H7 (cell line): ENCODE results near the gene FAF1. TPM values are rescaled to one million over a fixed set of nuclear protein-coding genes. Genes with fewer than 3 reads are reported as not detected.
"Not testable (repeated sequence)": the region's sequence is repeated elsewhere in the genome, so short reads cannot be mapped to it uniquely, and the experiment has no call there.

Experiments used
- DNase-seq: peaks from one replicate; pipeline ENCODE4 v3.0.0; 2012
- H3K27me3 ChIP-seq: 2 replicates; pipeline ENCODE4 v1.6.0; 2011; ENCODE audit warnings: mild to moderate bottlenecking, low read length; ENCODE audit not compliant: control insufficient read depth, insufficient read depth
- H3K36me3 ChIP-seq: replicated peaks from 2 replicates; pipeline ENCODE4 v1.5.1; 2011; ENCODE audit warnings: low read length; ENCODE audit not compliant: control insufficient read depth, insufficient read depth
- H3K4me3 ChIP-seq: 2 replicates; pipeline ENCODE4 v1.5.1; 2011; ENCODE audit warnings: low read depth, mild to moderate bottlenecking, control low read depth, low read length, moderate library complexity; ENCODE audit not compliant: insufficient read depth
- total RNA-seq: library from RNA; depleted of rRNA; stranded (reverse); fragments of >200 nt; shearing (Covaris generic); gene quantifications from 2 replicates; pipeline ENCODE4 v1.2.3, GENCODE V29; 2014

The FAF1 gene
- total RNA-seq, 1 experiment from 2014 or later, result 99.9 TPM

DNA sequence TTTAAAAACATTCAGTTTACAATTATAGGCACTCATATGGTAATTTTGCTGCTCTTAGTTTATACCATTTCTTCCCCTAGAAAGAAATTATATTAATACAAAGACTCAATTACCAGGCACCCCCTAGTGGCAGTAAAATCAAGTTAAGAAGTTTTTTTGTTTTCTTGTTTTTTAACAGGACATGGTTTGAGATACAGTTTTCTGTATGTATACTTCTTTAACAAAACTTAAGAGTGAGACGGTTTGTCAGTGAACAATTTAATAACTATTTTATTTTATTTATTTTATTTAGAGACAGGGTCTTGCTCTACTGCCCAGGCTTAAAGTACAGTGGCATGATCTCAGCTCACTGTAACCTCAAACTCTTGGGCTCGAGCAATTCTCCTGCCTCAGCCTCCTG, 224.6 kb downstream of the FAF1 start:
- DNase-seq, result peak; percentile 32
- Histone ChIP-seq H3K27me3 (no peaks in the 10 kb centered on the region), H3K36me3 (no peaks in the 10 kb centered on the region), H3K4me3 (no peak overlapping the region)

DNA sequence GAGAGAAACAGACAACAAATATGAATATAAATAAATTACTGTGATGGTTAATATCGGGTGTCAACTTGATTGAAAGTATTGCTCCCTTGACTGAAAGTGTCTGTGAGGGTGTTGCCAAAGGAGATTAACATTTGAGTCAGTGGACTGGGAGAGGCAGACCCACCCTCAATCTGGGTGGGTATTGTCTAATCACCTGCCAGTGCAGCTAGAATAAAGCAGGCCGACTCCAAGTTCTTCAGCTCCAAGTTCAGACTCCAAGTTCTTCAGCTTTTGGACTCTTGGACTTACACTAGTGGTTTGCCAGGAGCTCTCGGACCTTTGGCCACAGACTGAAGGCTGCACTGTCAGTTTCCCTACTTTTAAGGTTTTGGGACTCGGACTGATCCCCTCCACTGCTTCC, 232.5 kb downstream of the FAF1 start:
- H3K4me3 ChIP-seq, H3K36me3 ChIP-seq, H3K27me3 ChIP-seq, DNase-seq: not testable (repeated sequence)

DNA sequence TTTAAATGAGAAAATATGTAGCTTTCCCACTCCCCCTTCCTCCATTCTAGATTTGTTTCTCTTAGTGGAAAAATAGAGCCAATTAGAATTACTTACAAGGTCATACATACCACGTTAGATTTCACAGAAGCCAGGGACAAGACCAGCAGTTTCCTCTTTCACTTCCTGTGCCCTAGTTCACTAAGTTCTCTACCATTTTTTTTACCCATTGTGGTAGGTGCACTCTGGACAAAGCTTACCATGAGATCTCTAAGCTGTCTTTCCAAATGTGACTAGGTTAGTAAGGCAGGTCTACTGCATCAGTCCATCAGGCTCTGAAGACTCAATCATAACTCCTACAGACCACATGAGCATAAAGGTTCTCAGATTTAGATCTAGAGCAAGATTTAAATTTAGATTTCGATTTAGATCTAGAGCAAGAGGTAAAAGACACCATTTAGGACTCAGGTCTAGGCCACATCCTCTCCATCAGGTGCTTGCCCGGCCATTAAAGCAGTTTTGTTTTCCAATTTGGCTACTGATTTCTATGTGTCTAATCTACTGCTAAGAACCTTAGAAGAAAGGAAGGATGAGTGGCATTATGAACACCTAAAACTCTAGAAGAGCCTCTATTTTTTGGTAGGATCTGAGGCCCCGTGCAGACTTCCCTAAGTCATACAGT, 235.3 kb downstream of the FAF1 start:
- no peak overlapping the region for H3K4me3 ChIP-seq
- H3K27me3 ChIP-seq, result no peaks in the 10 kb centered on the region
- no peaks in the 10 kb centered on the region for H3K36me3 ChIP-seq
- DNase-seq, result no peak

DNA sequence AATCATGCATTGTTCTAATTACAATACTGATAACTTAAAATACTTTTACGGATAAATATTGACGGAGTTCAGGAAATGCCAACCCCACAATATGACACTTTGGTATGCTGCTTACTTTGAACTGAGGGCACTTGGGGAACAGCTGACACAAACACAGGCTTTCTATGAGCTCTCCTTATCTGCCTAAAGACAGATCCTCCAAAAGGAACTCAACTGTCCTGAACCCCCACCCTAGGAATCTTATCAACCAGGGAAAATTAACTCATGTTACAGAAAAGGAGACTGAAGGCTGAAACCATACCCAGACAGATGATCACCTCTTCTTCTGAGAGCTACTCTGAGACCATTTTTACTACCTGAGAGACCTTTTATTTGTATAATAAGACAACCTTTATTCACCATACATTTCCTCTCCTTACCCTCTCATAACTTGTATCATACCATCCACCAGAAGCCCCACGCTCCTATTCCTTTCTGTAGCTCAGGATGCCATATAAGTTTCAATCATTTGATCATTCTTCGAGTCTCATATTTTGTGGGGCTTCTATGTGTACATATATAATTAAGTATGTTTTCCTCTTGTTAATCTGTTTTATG, 239.5 kb downstream of the FAF1 start:
- Histone ChIP-seq H3K36me3 (no peaks in the 10 kb centered on the region), H3K4me3 (no peak overlapping the region), H3K27me3 (no peaks in the 10 kb centered on the region)
- peak; percentile 13 for DNase-seq

DNA sequence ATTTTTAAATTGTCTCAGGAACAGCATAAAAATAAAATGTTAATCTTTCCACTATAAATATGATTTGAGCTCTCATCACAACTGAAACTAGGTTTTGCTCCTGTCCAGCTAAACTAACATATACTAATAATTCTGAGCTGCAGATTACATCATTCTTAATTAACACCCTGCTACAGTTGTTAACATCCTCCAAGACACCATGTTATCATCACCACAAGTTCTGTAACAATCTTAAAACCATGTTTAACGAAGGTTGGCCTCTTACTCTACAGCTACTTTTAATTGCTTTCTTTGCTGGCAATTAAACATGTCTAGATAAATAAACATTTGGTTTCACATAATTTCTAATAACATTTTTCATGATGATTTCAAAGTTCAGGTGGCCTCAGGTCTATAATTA, 240.9 kb downstream of the FAF1 start:
- no peak for DNase-seq
- H3K27me3 ChIP-seq, result no peaks in the 10 kb centered on the region
- H3K4me3 ChIP-seq, result no peak overlapping the region
- no peaks in the 10 kb centered on the region for H3K36me3 ChIP-seq

DNA sequence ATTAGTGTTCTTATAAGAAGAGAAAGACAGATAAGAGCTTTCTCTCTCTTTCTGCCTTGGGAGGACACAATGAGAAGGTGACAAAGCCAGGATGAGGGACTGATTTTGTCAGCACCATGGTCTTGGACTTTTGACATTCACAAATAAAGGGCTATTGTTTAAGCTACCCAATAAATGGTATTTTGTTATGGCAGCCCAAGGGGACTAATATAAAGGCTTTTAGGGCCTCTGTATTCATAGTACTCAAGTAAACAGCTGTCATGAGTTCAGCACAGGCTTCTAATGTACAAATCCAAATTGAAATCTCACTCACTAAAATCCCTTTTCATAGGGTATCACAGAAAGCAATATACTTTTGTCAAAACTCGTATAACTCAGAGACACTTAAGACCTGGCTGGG, 242.7 kb downstream of the FAF1 start:
- no peak for DNase-seq

DNA sequence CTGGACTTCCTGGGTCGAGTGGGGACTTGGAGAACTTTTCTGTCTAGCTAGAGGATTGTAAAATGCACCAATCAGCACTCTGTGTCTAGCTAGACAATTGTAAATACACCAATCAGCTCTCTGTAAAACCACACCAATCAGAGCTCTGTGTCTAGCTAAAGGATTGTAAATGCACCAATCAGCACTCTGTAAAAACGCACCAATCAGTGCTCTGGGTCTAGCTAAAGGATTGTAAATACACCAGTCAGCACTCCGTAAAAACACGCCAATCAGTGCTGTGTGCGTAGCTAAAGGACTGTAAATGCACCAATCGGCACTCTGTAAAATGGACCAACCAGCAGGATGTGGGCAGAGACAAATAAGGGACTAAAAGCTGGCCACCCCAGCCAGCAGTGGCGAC, 243.6 kb downstream of the FAF1 start:
- H3K36me3 ChIP-seq, H3K4me3 ChIP-seq, DNase-seq, H3K27me3 ChIP-seq: not testable (repeated sequence)

More for the DNA sequence above, 242.7 kb downstream of the FAF1 start:
- Histone ChIP-seq H3K4me3 (no peak overlapping the region), H3K27me3 (no peaks in the 10 kb centered on the region), H3K36me3 (no peaks in the 10 kb centered on the region)

DNA sequence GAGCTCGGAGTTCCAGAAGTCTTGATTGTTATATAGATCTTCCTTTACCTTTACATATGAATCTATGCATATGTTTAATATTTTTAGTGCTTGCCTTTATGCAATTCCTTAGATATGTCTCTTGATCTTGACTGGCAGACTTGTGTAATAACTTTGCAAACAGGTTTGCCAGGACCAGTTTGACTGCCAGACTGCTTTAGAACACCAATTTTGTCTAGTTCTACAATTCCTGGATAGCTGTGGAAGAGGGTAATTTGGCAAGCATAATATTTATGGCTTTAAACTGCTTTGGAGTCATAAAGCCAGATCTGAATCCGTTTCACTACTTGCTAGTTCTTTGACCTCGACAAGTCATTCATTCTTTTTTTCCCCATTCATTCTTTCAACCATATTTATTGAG, 250.0 kb downstream of the FAF1 start:
- no peak for DNase-seq
- no peaks in the 10 kb centered on the region for H3K36me3 ChIP-seq
- no peak overlapping the region for H3K4me3 ChIP-seq
- no peaks in the 10 kb centered on the region for H3K27me3 ChIP-seq

DNA sequence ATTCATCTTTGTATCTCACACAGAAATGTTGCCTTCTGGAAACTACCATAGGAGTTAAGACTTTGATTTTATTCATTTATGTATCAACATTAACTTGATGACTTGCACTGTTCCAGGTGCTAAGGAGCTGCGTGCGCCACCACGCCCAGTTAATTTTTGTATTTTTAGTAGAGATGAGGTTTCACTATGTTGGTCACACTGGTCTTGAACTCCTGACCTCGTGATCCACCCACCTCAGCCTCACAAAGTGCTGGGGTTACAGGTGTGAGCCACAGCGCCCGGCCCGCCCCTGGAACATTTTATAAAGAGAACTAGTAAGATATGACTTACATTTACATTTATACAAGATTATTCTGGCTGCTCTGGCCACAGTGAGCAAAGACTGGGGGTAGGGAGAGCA, 252.2 kb downstream of the FAF1 start:
- Histone ChIP-seq H3K27me3 (no peaks in the 10 kb centered on the region), H3K4me3 (no peak overlapping the region), H3K36me3 (no peaks in the 10 kb centered on the region)
- no peak for DNase-seq

DNA sequence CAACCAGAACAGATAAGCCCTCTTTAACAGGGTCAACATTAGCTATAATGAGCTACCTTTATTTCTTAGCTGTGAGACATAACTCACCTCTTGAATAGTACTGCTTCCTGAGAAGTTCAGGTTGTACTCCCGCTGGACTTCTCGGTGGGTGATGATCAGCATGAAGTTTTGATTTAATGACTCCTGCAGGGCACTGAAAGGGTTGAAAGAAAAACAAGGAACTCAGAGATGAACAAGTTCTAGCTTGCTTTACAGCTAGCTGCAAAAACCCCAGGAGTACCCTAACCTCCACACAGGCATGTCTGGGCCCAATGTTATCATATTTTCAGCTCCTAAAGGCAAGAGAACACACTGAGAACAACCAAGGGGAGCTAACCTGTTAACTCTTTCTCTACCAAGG, 254.4 kb downstream of the FAF1 start:
- Histone ChIP-seq H3K27me3 (peaks cover 6% of the 10 kb centered on the region; the same call in 1 of the 2 replicates), H3K4me3 (no peak overlapping the region), H3K36me3 (no peaks in the 10 kb centered on the region)
- DNase-seq, result no peak

DNA sequence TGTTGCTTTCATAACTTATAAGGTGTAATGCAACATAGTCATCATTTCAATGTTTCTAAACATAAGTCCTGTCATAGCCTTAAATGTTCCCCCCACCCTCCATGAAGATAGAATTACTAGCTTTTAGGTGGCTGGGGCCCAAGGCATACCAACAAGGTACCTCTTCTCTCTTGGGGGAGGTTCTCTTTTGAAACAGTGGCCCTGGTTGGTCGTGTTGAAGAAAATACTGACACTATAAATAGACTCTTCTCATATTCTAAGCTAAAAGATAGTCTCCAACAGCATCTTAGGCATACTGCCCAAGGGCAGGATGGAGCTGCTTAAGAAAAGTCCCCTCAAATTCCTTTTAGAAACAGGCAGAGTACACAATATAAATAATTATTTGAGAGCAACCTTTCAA, 255.0 kb downstream of the FAF1 start:
- no peak for DNase-seq
- peaks cover 6% of the 10 kb centered on the region; the same call in 1 of the 2 replicates for H3K27me3 ChIP-seq
- H3K36me3 ChIP-seq, result no peaks in the 10 kb centered on the region
- no peak overlapping the region for H3K4me3 ChIP-seq

DNA sequence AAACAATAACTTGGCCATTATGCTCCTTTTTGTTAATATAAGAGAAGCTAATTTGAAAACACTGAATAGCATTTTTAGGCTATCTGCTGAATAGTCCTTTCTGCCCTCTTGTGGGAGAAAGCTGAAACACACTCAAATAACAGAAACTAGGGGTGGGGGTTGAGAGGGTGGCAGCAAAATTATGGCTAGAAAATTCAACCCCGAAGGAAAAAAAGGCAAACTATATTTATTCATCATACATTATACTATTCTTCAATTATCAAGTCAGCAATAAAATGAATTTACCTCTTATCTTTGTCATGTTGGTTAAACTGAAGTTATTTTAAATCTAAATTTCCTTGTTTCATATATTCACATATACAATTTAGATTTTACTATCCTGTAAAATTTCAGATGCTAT, 255.9 kb downstream of the FAF1 start:
- H3K36me3 ChIP-seq, result no peaks in the 10 kb centered on the region
- no peak overlapping the region for H3K4me3 ChIP-seq
- peak; percentile 36 for DNase-seq
- peaks cover 6% of the 10 kb centered on the region; the same call in 1 of the 2 replicates for H3K27me3 ChIP-seq

DNA sequence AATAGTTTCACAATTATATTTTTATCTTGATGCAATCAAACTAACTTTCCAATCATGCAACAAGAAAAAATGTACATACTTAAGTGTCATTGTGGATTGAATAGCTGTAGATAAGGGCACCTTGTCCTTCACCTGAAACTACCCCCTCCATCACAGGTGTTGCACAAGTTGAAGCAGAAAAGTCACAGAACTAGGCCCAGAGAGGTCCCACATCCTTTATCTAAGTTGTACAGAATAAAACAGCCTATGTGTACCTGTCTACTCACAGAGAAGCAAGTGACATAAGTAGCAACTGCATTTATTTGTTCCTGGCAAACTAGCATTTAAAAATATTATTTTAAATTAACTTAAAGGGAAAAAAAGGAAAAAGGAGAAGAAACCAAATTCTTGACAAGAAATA, 256.8 kb downstream of the FAF1 start:
- no peak for DNase-seq
- Histone ChIP-seq H3K36me3 (no peaks in the 10 kb centered on the region), H3K27me3 (peaks cover 6% of the 10 kb centered on the region; the same call in 1 of the 2 replicates), H3K4me3 (no peak overlapping the region)

DNA sequence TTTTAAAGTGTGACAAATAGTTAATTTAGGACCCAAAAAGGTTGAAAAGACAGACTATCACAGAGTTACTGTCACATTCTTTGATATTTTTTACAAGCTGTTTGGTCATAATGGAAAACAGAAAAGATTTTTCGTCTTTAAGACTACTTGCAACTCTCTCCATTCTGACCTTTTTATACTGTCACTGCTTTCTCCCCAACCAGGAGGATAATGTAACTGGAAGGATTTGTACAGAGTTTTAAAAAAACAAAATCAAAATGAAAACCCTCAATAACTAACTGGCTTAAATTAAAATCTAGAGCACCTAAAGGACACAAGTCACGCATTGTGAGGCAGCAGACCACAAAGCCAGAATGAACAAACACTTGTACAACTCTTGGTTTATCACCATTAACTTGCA, 257.7 kb downstream of the FAF1 start:
- DNase-seq, result no peak
- Histone ChIP-seq H3K36me3 (no peaks in the 10 kb centered on the region), H3K4me3 (no peak overlapping the region), H3K27me3 (peaks cover 6% of the 10 kb centered on the region; the same call in 1 of the 2 replicates)

DNA sequence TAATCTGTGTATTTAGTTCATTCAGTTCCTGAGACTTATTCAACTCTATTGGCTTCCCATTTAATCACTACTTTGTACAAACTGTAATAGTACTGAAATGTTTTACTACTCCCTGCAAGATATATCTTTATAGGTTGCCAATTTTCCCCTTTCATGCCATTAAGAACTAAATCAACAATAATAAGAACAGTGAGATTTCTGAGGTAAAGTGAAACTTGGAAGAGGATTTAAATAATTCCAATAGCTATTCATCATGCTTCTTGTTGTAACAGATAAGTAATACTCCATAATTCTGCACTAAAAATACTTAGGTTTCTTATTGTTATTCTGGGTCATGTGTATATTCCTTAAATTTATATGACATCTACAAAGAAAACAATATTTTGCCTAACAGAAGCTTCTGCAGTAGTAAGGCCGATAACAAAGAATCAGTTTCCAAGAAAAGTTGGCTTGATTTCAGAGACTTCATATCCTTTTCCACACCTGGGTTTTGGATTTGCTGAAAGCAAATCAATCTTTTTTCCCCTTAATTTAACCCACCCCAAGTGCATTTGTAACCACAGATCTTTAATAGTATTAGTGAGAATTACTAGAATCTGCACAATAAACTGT, 258.3 kb downstream of the FAF1 start:
- Histone ChIP-seq H3K27me3 (peaks cover 6% of the 10 kb centered on the region; the same call in 1 of the 2 replicates), H3K36me3 (no peaks in the 10 kb centered on the region), H3K4me3 (no peak overlapping the region)
- no peak for DNase-seq
